ENCODE data around the gene RAET1G.
"Not testable (repeated sequence)": the region's sequence is repeated elsewhere in the genome, so short reads cannot be mapped to it uniquely, and the experiment has no call there.

DNA sequence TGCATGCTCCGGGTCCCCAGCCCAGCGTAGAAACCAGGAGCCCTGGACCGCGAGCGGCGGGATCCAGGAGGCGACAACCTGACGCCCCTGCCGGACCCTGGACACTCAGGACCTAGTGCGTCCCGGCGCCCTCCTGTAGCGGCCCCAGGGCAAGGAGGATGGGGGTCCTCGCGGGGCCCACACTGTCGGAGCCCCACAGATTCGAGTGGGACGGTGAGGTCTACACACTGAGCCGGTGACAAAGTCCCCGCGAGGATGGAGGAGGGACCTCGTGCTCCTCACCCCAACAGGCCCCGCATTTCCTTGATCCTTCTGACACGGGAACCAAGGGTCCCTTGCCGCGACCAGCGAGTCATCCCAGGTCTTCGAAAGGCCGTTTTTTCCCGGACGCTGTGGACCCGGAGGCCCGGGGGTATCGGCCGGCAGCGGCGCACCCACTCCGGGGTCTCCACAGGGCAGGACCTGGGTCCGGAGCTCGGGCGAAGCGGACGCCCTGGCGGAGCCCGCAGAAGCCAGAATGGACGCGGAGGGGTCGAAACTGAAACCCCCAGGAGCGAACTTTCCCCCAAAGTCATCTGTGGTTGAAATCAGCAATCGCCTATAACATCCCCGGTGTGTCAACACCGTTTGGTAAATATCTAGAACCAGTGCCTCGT is 31.5 kb upstream of the RAET1G start:
- TF ChIP-seq POLR2A (IDR thresholded peaks at IDR 0.05): not testable (repeated sequence)
- TF ChIP-seq, protein P1, sequence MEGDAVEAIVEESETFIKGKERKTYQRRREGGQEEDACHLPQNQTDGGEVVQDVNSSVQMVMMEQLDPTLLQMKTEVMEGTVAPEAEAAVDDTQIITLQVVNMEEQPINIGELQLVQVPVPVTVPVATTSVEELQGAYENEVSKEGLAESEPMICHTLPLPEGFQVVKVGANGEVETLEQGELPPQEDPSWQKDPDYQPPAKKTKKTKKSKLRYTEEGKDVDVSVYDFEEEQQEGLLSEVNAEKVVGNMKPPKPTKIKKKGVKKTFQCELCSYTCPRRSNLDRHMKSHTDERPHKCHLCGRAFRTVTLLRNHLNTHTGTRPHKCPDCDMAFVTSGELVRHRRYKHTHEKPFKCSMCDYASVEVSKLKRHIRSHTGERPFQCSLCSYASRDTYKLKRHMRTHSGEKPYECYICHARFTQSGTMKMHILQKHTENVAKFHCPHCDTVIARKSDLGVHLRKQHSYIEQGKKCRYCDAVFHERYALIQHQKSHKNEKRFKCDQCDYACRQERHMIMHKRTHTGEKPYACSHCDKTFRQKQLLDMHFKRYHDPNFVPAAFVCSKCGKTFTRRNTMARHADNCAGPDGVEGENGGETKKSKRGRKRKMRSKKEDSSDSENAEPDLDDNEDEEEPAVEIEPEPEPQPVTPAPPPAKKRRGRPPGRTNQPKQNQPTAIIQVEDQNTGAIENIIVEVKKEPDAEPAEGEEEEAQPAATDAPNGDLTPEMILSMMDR (IDR thresholded peaks at IDR 0.05): not testable (repeated sequence)

All from upper lobe of left lung (tissue), 4 donors.